Left lung (tissue), 10 donors: ENCODE data around the gene TMEM131L. TPM values are rescaled to one million over a fixed set of nuclear protein-coding genes. Genes with fewer than 3 reads are reported as not detected.

ENCODE experiments used
- ATAC-seq: fragments of 200-7000 bp; cut with Tn5 transposase; one replicate; pipeline ENCODE4 v1.9.1; 2020; ENCODE audit warnings: moderate library complexity
- DNase-seq, 4 donors: peaks; one replicate each; pipeline ENCODE4 v3.0.0-alpha.2; 2013 to 2020
- H3K27ac ChIP-seq, 2 donors: fragments of 200-600 bp; sonication (generic) in 1 of 2; one replicate each; pipeline versions ENCODE4 v1.5.0 to v1.8.0; 2020 to 2021
- H3K27me3 ChIP-seq, 2 donors: fragments of 200-600 bp; sonication (generic) in 1 of 2; one replicate each; pipeline versions ENCODE4 v1.5.0 to v1.8.0; 2020 to 2021
- H3K36me3 ChIP-seq, 2 donors: fragments of 200-600 bp; sonication (generic) in 1 of 2; one replicate each; pipeline versions ENCODE4 v1.5.0 to v1.8.0; 2020 to 2021
- H3K4me1 ChIP-seq, 2 donors: fragments of 200-600 bp; one replicate each; pipeline ENCODE4 v1.8.0; 2021
- H3K4me3 ChIP-seq, 2 donors: fragments of 200-600 bp; sonication (generic) in 1 of 2; one replicate each; pipeline versions ENCODE4 v1.5.0 to v1.8.0; 2020 to 2021; ENCODE audit warnings: mild to moderate bottlenecking in 1 of 2
- H3K9me3 ChIP-seq, 2 donors: fragments of 200-600 bp; sonication (generic) in 1 of 2; one replicate each; pipeline versions ENCODE4 v1.5.0 to v1.8.0; 2020 to 2021
- CTCF ChIP-seq, 2 donors: fragments of 200-600 bp; sonication (generic) in 1 of 2; IDR thresholded peaks; one replicate each; pipeline versions ENCODE4 v1.5.0 to v1.8.0; 2021; ENCODE audit warnings: antibody characterized with exemption in 2 of 2
- intact Hi-C, 2 donors: fragments of 100-400 bp; cut with DNase I; formaldehyde crosslinking; loops; one replicate each; pipeline versions ENCODE4 v1.11.2 to v1.14.2; 2022
- polyA plus RNA-seq, 6 donors: library from polyadenylated mRNA; unstranded; fragments of 120-200 nt; gene quantifications; one replicate each; pipeline ENCODE4 v1.2.1, GENCODE V29; 2013; ENCODE audit not compliant: insufficient read length in 6 of 6
- total RNA-seq, 2 donors: library from RNA; stranded (reverse); fragmentation: NEBNext Ultra II Directional; extraction: Animal tissue kit (Norgen Biotek cat#: 25700); gene quantifications; one replicate each; pipeline ENCODE4 v1.2.1, GENCODE V29; 2021
- donor health status: DM: no; HTN: yes; CAD: no.
- donor health status: DM: no; HTN: no; CAD: no.

Gene TMEM131L
- total and polyA plus RNA-seq, 8 donors = 17.6 to 34.2 (median 30.4) TPM

- H3K4me1 ChIP-seq = peaks cover 7 to 91% of the 10 kb centered on the region in 2 donors
- TF ChIP-seq CTCF (IDR thresholded peaks at IDR 0.05) = no peak
- H3K36me3 ChIP-seq = no peaks in the 10 kb centered on the region
- DNase-seq (no peak), ATAC-seq (no peak)
- no peak overlapping the region for H3K4me3 ChIP-seq
- no peaks in the 10 kb centered on the region for H3K9me3 ChIP-seq
- no peaks in the 10 kb centered on the region for H3K27me3 ChIP-seq
- peak overlapping the region in 1 of 2 donors; percentile 60 for H3K27ac ChIP-seq
- intact Hi-C loops = no loop called here
These were observed 57.1 kb downstream of the TMEM131L start for GRCh38 chr4:153523164-153523796.

DNA sequence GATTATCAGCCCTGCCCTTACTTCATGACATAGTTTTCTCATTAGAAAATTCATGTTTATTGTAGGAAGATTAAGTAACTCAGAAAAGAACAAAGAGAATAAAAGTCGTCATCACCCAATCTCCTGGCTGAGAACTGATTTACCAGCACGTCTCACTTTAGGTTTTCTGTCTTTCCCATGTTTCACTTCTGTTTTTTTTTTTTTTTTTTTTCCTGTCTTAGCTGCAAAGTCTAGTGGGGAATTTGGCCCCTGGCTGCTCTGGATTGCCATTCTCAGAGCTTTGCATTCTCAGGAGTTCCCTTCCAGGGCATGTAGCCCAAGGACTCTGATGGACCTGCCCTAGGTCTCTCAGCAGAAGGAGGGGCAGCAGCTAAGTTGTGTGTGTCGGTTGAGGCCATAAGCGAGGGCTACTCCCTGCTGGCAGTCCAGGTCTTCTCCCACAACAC lies 57.8 kb downstream of the TMEM131L start:
- ATAC-seq = peak; percentile 20
- peak overlapping the region in 1 of 2 donors; percentile 60 for H3K27ac ChIP-seq
- intact Hi-C loops = no loop called here

DNA sequence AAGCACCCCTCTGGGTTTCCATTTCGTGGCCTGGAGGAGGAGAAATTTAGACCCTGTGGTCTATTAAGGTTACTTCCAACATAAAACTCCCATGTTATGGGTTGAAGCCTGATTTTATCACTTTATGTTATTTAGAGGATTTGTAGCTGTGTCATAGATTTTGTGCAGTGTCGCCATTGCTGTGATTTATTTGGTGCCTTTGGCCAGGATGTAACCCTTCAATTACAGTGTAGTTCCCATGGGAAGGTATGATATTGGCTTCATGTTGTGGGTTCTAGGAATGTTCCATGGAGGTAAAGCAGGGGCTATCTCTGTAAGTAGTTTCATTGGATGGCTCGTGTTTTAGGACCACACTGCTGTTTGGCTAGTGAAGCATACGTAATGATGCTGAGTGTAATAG lies 58.5 kb downstream of the TMEM131L start:
- DNase-seq = no peak
- H3K36me3 ChIP-seq = no peaks in the 10 kb centered on the region
- peak overlapping the region in 1 of 2 donors; percentile 60 for H3K27ac ChIP-seq
- H3K27me3 ChIP-seq = no peaks in the 10 kb centered on the region
- no peak for TF ChIP-seq CTCF (IDR thresholded peaks at IDR 0.05)
- no peaks in the 10 kb centered on the region for H3K9me3 ChIP-seq
- H3K4me1 ChIP-seq = peaks cover 6 to 92% of the 10 kb centered on the region in 2 donors
- intact Hi-C loops = no loop called here
- no peak overlapping the region for H3K4me3 ChIP-seq
- ATAC-seq = no peak

More for the DNA sequence above, 57.8 kb downstream of the TMEM131L start:
- H3K4me3 ChIP-seq = no peak overlapping the region
- no peak for DNase-seq
- H3K4me1 ChIP-seq = peaks cover 4 to 94% of the 10 kb centered on the region in 2 donors
- no peaks in the 10 kb centered on the region for H3K36me3 ChIP-seq
- TF ChIP-seq CTCF (IDR thresholded peaks at IDR 0.05) = no peak
- no peaks in the 10 kb centered on the region for H3K27me3 ChIP-seq
- no peaks in the 10 kb centered on the region for H3K9me3 ChIP-seq

GRCh38 chr4:153527690-153528089 lies 61.5 kb downstream of the TMEM131L start:
- no peak overlapping the region for H3K4me3 ChIP-seq
- H3K36me3 ChIP-seq = no peaks in the 10 kb centered on the region
- no peak for ATAC-seq
- H3K27ac ChIP-seq = no peak overlapping the region
- intact Hi-C loops = no loop called here
- no peaks in the 10 kb centered on the region for H3K27me3 ChIP-seq
- H3K4me1 ChIP-seq = peaks cover 13 to 91% of the 10 kb centered on the region in 2 donors
- H3K9me3 ChIP-seq = no peaks in the 10 kb centered on the region
- no peak for TF ChIP-seq CTCF (IDR thresholded peaks at IDR 0.05)
- DNase-seq = no peak

DNA sequence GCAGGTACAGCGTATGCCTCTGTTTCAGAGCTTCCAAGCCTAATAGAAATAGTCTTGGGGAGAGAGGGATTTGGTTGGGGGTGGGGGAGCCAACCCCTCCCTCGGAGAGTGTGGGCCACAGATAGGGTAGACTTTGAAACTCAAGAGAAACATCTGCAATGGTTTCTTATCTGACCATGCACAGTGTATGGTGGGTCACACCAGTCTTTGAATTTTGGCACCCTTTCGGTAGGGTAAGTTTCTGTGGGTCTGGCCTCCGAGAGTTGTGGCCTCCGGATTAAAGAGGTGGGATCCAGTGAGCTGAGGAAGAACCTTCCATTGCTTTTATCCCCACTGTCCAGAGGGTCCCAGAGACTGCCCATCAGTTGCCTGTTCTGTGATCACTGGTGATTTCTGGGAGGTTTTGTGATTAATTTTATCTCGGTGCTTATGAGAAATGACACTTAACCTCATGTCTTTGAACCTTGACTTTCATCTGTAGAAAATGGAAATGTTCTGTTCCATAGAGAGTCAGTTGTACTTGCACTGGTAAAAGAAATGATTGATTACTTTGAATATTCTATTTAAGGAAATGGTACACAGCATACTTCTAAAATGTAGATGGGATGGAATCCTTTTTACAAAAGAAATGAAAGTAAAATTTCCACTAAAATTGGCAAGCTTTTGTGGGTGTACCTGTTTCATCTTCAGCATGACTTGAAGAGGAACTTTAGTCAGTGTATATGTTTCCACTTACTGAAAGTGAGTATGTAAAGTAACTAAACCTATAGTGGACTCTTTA lies 62.7 kb downstream of the TMEM131L start:
- Histone ChIP-seq H3K4me3 (no peak overlapping the region), H3K36me3 (no peaks in the 10 kb centered on the region), H3K4me1 (peaks cover 13 to 79% of the 10 kb centered on the region in 2 donors), H3K27me3 (no peaks in the 10 kb centered on the region), H3K27ac (peak overlapping the region in 1 of 2 donors; percentile 55), H3K9me3 (no peaks in the 10 kb centered on the region)
- intact Hi-C loops = no loop called here
- no peak for DNase-seq
- ATAC-seq = no peak
- TF ChIP-seq CTCF (IDR thresholded peaks at IDR 0.05) = no peak
